Measurements from ENCODE around the gene MEIOSIN. TPM values are rescaled to one million over a fixed set of nuclear protein-coding genes. Genes with fewer than 3 reads are reported as not detected.

MEIOSIN gene
- total and polyA plus RNA-seq, 2 of the 13 experiments (the other 11 are each of a cell fraction or from before 2014, with no cell fraction given): not detected

GRCh38 chr19:45767881-45768654 is 34.8 kb downstream of the MEIOSIN start (continued):
- TF ChIP-seq ZNF784 (CRISPR knock-in tag; IDR thresholded peaks at IDR 0.05; ENCODE audit: borderline replicate concordance) (peak; percentile 32; the same call in 1 of the 2 replicates), CBX5 (CRISPR knock-in tag; IDR thresholded peaks at IDR 0.05; ENCODE audit: borderline replicate concordance) (no peak), SSRP1 (CRISPR knock-in tag; IDR thresholded peaks at IDR 0.05) (no peak), ATF5 (CRISPR knock-in tag; IDR thresholded peaks at IDR 0.05; ENCODE audit: low read depth) (no peak), SAP130 (CRISPR knock-in tag; IDR thresholded peaks at IDR 0.05; ENCODE audit: low read depth) (peak; percentile 51), MAFG (CRISPR knock-in tag; IDR thresholded peaks at IDR 0.05) (no peak), MAX (IDR thresholded peaks at IDR 0.05) (peak; percentile 88), ARNTL (CRISPR knock-in tag; IDR thresholded peaks at IDR 0.05) (no peak), HNF4G (IDR thresholded peaks at IDR 0.05; ENCODE audit: borderline replicate concordance, low read depth, low read length) (no peak), HNF4G (CRISPR knock-in tag; IDR thresholded peaks at IDR 0.05; ENCODE audit: borderline replicate concordance, low read depth) (no peak), NFIC (IDR thresholded peaks at IDR 0.05; ENCODE audit: low read length) (no peak), ELF4 (CRISPR knock-in tag; IDR thresholded peaks at IDR 0.05; ENCODE audit: borderline replicate concordance) (no peak), MEF2D (CRISPR knock-in tag; IDR thresholded peaks at IDR 0.05) (peak; percentile 41; the same call in 1 of the 2 replicates), ATF7-NPFF (CRISPR knock-in tag; IDR thresholded peaks at IDR 0.05; ENCODE audit: low read depth) (peak; percentile 60; the same call in 1 of the 2 replicates), ZNF256 (CRISPR knock-in tag; conservative IDR thresholded peaks at IDR 0.05) (0 out of 2 replicates have a peak, but pooled peaks have one; percentile 25), GATAD2A (CRISPR knock-in tag; IDR thresholded peaks at IDR 0.05) (no peak), JUNB (CRISPR knock-in tag; IDR thresholded peaks at IDR 0.05; ENCODE audit: borderline replicate concordance) (no peak), ZNF431 (CRISPR knock-in tag; IDR thresholded peaks at IDR 0.05; ENCODE audit: borderline replicate concordance, low read depth) (no peak), FOSL2 (CRISPR knock-in tag; IDR thresholded peaks at IDR 0.05) (no peak), ZBTB8A (CRISPR knock-in tag; IDR thresholded peaks at IDR 0.05; ENCODE audit: borderline replicate concordance, low read depth) (no peak), HOXA7 (CRISPR knock-in tag; IDR thresholded peaks at IDR 0.05) (no peak), PRMT3 (CRISPR knock-in tag; IDR thresholded peaks at IDR 0.05; ENCODE audit: borderline replicate concordance, low read depth) (no peak; the same call in 1 of the 2 replicates), ARNT2 (CRISPR knock-in tag; IDR thresholded peaks at IDR 0.05; ENCODE audit: low read depth) (no peak; the same call in 1 of the 2 replicates), ZNF670 (CRISPR knock-in tag; IDR thresholded peaks at IDR 0.05; ENCODE audit: borderline replicate concordance) (0 out of 2 replicates have a peak, but pooled peaks have one; percentile 26), FOXC1 (CRISPR knock-in tag; IDR thresholded peaks at IDR 0.05; ENCODE audit: borderline replicate concordance) (0 out of 2 replicates have a peak, but pooled peaks have one; percentile 18), ZNF430 (CRISPR knock-in tag; IDR thresholded peaks at IDR 0.05) (0 out of 2 replicates have a peak, but pooled peaks have one; percentile 21)
- TF ChIP-seq, protein P1, sequence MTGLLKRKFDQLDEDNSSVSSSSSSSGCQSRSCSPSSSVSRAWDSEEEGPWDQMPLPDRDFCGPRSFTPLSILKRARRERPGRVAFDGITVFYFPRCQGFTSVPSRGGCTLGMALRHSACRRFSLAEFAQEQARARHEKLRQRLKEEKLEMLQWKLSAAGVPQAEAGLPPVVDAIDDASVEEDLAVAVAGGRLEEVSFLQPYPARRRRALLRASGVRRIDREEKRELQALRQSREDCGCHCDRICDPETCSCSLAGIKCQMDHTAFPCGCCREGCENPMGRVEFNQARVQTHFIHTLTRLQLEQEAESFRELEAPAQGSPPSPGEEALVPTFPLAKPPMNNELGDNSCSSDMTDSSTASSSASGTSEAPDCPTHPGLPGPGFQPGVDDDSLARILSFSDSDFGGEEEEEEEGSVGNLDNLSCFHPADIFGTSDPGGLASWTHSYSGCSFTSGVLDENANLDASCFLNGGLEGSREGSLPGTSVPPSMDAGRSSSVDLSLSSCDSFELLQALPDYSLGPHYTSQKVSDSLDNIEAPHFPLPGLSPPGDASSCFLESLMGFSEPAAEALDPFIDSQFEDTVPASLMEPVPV (CRISPR knock-in tag; IDR thresholded peaks at IDR 0.05): peak; percentile 80; the same call in 1 of the 2 replicates

Measured in HepG2 (cell line).